ENCODE results near the gene RALGDS.
"Not testable (repeated sequence)": the region's sequence is repeated elsewhere in the genome, so short reads cannot be mapped to it uniquely, and the experiment has no call there.

Gene RALGDS

DNA sequence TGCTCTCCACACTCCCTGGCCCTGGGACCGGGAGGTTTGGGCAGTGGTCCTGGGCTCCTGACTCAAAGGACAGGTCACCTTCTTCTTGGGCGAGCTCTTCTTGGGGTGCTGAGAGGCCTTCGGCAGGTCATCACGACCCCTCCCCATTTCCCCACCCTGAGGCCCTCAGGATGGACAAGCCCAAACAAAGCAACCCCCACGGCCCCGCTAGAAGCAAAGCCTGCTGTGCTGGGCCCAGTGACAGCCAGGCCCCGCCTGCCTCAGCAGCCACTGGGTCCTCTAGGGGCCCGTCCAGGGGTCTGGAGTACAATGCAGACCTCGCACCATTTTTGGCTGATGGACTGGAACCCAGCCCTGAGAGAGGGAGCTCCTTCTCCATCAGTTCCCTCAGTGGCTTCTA is 37.4 kb downstream of the RALGDS start:
- DNase-seq: not testable (repeated sequence)

DNA sequence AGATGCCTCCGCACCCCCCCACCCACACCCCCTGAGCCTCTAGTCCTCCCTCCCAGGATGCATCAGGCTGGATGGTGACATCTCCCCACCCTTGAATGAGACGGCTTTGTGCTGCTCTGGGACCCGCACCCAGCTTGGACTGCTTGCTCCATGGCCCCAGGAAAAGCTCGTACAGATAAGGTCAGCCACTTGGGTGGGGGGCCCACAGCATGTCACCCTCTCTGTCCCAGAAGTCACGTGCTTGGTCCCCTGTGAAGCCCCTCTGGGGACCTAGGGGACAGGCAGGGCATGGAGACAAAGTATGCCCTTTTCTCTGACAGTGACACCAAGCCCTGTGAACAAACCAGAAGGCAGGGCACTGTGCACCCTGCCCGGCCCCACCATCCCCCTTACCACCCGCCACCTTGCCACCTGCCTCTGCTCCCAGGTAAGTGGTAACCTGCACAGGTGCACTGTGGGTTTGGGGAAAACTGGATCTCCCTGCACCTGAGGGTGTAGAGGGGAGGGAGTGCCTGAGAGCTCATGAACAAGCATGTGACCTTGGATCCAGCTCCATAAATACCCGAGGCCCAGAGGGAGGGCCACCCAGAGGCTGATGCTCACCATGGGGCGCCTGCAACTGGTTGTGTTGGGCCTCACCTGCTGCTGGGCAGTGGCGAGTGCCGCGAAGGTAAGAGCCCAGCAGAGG is 38.9 kb downstream of the RALGDS start:
- DNase-seq: not testable (repeated sequence)

GRCh38 chr9:133080786-133081779 is 40.0 kb downstream of the RALGDS start:
- DNase-seq: not testable (repeated sequence)

DNA sequence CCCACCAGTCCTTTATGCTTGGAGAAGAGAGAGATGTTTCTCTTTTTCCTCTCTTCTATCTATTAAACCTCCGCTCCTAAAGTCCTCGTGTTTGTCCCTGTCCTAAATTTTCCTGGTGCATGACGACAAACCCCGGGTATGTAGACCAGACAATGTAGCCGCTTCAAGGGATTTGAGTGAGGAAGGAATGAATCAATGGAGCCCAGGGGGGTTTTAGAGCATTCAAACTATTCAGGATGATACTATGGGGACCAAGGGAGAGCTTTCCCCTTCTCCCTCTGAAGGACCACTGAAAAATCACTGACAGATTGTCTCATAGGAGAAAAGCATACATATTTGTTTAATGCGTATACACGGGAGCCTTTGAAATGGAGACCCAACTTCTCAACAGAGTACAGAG is 40.9 kb downstream of the RALGDS start:
- DNase-seq: no peak

GRCh38 chr9:133078486-133078885 is 42.6 kb downstream of the RALGDS start:
- DNase-seq: no peak

DNA sequence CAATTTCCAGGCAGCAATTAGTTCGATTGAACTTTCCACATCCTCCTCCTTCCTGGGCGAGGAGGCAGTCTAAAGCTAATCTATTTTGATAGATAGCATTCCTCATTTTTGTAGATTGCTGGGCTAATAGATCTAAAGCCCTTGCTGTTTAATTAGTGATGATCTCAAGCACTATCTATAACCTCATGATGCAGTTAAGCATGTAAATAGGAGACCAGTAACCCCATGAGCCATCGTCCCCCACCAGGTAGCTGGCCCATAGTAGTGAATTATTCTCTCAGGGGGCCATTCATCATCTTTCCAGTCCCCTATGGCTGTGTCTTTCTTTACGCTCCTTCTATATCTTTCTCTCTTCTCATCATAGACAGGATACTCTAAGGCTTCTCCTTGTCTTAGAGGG is 44.3 kb downstream of the RALGDS start:
- no peak for DNase-seq

DNA sequence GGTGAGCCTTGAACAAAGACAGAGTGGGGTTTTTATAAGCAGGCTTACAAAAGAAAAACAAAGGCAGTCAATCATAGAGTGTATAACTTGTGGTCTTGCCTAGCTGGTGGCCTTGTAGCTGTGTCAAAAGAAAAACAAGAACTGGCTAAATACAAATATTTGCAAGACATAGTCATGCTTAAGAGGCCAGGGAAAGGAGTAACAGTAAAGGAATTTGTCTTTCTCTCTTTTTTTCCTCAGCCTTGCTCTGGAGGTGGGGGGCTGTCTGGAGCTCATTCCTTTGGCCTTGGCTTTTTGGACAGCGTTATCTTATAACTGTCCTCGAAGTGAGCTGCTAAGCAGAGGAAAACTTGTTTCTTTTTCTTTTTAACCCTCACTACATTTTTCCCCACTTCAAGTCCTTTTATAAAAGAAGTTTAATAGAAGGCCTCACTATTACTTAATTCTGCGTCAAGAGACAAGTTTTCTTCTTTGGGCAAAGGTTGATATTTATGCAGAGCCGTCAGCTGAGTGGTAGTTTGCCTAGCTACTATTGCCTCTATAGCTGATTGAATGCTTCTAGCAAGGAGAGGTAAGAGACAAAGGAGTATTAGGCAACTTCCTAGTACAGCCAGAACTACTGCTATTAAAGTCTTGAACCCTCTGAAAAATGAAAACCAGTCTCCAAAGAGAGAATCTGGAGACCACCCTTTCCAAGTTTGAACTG is 45.0 kb downstream of the RALGDS start:
- DNase-seq: no peak

- DNase-seq: no peak
These were observed 46.9 kb downstream of the RALGDS start for GRCh38 chr9:133074111-133074651.

GRCh38 chr9:133073086-133074014 is 47.7 kb downstream of the RALGDS start:
- no peak for DNase-seq

- not testable (repeated sequence) for DNase-seq
These were observed 48.8 kb downstream of the RALGDS start for GRCh38 chr9:133072210-133072609.

GRCh38 chr9:133071484-133072150 is 49.4 kb downstream of the RALGDS start:
- no peak for DNase-seq

DNA sequence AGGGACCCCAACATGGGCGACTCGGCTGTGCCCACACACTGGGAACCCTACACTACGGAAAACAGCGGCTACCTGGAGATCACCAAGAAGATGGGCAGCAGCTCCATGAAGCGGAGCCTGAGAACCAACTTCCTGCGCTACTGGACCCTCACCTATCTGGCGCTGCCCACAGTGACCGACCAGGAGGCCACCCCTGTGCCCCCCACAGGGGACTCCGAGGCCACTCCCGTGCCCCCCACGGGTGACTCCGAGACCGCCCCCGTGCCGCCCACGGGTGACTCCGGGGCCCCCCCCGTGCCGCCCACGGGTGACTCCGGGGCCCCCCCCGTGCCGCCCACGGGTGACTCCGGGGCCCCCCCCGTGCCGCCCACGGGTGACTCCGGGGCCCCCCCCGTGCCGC is 50.1 kb downstream of the RALGDS start:
- DNase-seq: not testable (repeated sequence)

GRCh38 chr9:133070500-133070961 is 50.5 kb downstream of the RALGDS start:
- not testable (repeated sequence) for DNase-seq

- DNase-seq: not testable (repeated sequence)
These were observed 52.6 kb downstream of the RALGDS start for GRCh38 chr9:133068431-133068830.

DNA sequence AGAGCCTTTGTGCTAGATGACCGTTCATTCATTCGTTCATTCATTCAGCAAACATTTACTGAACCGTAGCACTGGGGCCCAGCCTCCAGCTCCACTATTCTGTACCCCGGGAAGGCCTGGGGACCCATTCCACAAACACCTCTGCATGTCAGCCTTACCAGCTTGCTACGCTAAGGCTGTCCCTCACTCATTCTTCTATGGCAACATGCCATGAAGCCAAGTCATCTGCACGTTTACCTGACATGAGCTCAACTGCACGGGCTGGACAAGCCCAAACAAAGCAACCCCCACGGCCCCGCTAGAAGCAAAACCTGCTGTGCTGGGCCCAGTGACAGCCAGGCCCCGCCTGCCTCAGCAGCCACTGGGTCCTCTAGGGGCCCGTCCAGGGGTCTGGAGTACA is 53.2 kb downstream of the RALGDS start:
- no peak for DNase-seq

DNA sequence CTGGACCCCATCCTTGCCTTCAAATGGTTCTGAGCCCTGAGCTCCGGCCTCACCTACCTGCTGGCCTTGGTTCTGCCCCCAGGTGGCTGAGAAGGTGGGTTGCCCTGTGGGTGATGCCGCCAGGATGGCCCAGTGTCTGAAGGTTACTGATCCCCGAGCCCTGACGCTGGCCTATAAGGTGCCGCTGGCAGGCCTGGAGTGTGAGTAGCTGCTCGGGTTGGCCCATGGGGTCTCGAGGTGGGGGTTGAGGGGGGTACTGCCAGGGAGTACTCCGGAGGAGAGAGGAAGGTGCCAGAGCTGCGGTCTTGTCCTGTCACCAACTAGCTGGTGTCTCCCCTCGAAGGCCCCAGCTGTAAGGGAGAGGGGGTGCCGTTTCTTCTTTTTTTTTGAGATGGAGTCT is 54.0 kb downstream of the RALGDS start:
- no peak for DNase-seq

DNA sequence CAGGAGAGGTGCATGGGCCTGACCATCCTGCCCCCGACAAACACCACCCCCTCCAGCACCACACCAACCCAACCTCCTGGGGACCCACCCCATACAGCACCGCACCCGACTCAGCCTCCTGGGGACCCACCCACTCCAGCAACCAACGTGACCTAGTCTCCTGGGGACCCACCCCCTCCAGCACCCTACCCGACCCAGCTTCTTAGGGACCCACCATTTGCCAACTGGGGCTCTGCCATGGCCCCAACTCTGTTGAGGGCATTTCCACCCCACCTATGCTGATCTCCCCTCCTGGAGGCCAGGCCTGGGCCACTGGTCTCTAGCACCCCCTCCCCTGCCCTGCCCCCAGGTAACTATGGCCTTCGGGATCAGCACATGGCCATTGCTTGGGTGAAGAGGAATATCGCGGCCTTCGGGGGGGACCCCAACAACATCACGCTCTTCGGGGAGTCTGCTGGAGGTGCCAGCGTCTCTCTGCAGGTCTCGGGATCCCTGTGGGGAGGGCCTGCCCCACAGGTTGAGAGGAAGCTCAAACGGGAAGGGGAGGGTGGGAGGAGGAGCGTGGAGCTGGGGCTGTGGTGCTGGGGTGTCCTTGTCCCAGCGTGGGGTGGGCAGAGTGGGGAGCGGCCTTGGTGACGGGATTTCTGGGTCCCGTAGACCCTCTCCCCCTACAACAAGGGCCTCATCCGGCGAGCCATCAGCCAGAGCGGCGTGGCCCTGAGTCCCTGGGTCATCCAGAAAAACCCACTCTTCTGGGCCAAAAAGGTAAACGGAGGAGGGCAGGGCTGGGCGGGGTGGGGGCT is 54.7 kb downstream of the RALGDS start:
- no peak for DNase-seq

GRCh38 chr9:133065070-133065388 is 56.0 kb downstream of the RALGDS start:
- DNase-seq: no peak

DNA sequence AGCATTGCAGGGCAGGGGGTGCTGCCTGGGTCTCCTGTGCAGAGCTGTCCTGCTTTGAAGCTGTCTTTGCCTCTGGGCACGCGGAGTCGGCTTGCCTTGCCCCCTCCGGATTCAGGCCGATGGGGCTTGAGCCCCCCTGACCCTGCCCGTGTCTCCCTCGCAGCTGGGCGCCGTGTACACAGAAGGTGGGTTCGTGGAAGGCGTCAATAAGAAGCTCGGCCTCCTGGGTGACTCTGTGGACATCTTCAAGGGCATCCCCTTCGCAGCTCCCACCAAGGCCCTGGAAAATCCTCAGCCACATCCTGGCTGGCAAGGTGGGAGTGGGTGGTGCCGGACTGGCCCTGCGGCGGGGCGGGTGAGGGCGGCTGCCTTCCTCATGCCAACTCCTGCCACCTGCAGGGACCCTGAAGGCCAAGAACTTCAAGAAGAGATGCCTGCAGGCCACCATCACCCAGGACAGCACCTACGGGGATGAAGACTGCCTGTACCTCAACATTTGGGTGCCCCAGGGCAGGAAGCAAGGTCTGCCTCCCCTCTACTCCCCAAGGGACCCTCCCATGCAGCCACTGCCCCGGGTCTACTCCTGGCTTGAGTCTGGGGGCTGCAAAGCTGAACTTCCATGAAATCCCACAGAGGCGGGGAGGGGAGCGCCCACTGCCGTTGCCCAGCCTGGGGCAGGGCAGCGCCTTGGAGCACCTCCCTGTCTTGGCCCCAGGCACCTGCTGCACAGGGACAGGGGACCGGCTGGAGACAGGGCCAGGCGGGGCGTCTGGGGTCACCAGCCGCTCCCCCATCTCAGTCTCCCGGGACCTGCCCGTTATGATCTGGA is 56.6 kb downstream of the RALGDS start:
- DNase-seq: no peak
